HepG2 (cell line): ENCODE results near the gene GPC6. TPM values are rescaled to one million over a fixed set of nuclear protein-coding genes. Genes with fewer than 3 reads are reported as not detected.
"Not testable (repeated sequence)": the region's sequence is repeated elsewhere in the genome, so short reads cannot be mapped to it uniquely, and the experiment has no call there.

Source experiments
- ATAC-seq: fragments of 200-7000 bp; cut with Tn5 transposase; 3 replicates; pipeline ENCODE4 v1.9.1; 2020; ENCODE audit warnings: mild to moderate bottlenecking, moderate library complexity
- BruUV-seq: library from RNA; stranded (reverse); fragments of 400-500 nt; replicated peaks from 2 replicates; lab custom pipeline; 2021; lab: Mats Ljungman, UMichigan
- CTCF ChIA-PET: fragments of 300-600 bp; formaldehyde crosslinking; extraction: SDS; loops from one replicate; lab custom pipeline; 2021; ENCODE audit warnings: low total read pairs, inconsistent platforms, low intra/inter-chr PET ratio; lab: Yijun Ruan, JAX
- POLR2A ChIA-PET: fragments of 350-600 bp; sonication (Branson Sonifier 250); formaldehyde crosslinking; loops from one replicate; lab custom pipeline; 2020; ENCODE audit warnings: antibody characterized with exemption, inconsistent platforms; lab: Yijun Ruan, JAX
- DNase-seq: peaks from one replicate; pipeline ENCODE4 v3.0.0-alpha.2; 2015; ENCODE audit warnings: low spot score
- FAIRE-seq: peaks from 3 replicates; lab custom pipeline; 2011; peaks lifted over from hg19 to GRCh38; lab: Jason Lieb, UNC
- H2AFZ ChIP-seq: one replicate; pipeline ENCODE4 v1.6.1; 2011; ENCODE audit warnings: low read length, inconsistent platforms
- H3K27ac ChIP-seq: fragments of 300-600 bp; 3 replicates; pipeline ENCODE4 v1.8.0; 2011; ENCODE audit warnings: mixed run types, mild to moderate bottlenecking, mixed read lengths, low read length, inconsistent platforms; ENCODE audit not compliant: insufficient read depth; ENCODE audit errors: extremely low read length
- H3K27me3 ChIP-seq, 2 experiments: fragments of 200-600 bp in 1 of 2; 2 replicates in 1 of 2; 3 replicates in 1 of 2; pipeline versions ENCODE4 v1.6.0 to v1.8.0; 2011; ENCODE audit warnings: low read length in 2 of 2, mild to moderate bottlenecking in 2 of 2, moderate library complexity in 2 of 2, inconsistent platforms in 1 of 2; ENCODE audit not compliant: insufficient read depth in 2 of 2, control insufficient read depth in 1 of 2
- H3K36me3 ChIP-seq, 2 experiments: fragments of 200-600 bp in 1 of 2; replicated peaks in 1 of 2; 2 replicates in 1 of 2; 3 replicates in 1 of 2; pipeline versions ENCODE4 v1.5.1 to v1.8.0; 2011; ENCODE audit warnings: low read length in 2 of 2, inconsistent platforms in 1 of 2; ENCODE audit not compliant: insufficient read depth in 2 of 2, control insufficient read depth in 1 of 2
- H3K4me1 ChIP-seq: 2 replicates; pipeline ENCODE4 v1.5.1; 2012; ENCODE audit warnings: low read length, inconsistent platforms; ENCODE audit not compliant: insufficient read depth
- H3K4me2 ChIP-seq: 2 replicates; pipeline ENCODE4 v1.6.0; 2011; ENCODE audit warnings: low read depth, low read length, inconsistent platforms
- H3K4me3 ChIP-seq, 3 experiments: fragments of 200-600 bp in 1 of 3; sonication (generic), shearing (Covaris generic) in 1 of 3; replicated peaks in 1 of 3; 2 replicates each; pipeline ENCODE4 v1.5.1; 2011 to 2016; ENCODE audit warnings: low read length in 3 of 3, inconsistent platforms in 2 of 3, low read depth in 2 of 3, mild to moderate bottlenecking in 2 of 3, control low read depth in 1 of 3, mixed read lengths in 1 of 3; ENCODE audit not compliant: insufficient read depth in 1 of 3
- H3K79me2 ChIP-seq: one replicate; pipeline ENCODE4 v1.6.1; 2011; ENCODE audit warnings: low read length, inconsistent platforms; ENCODE audit not compliant: insufficient read depth
- H3K9ac ChIP-seq: 2 replicates; pipeline ENCODE4 v1.6.0; 2011; ENCODE audit warnings: mild to moderate bottlenecking, low read depth, low read length, inconsistent platforms; ENCODE audit not compliant: insufficient read depth
- H3K9me3 ChIP-seq: 2 replicates; pipeline ENCODE4 v1.5.1; 2012; ENCODE audit warnings: mild to moderate bottlenecking, low read length
- H4K20me1 ChIP-seq: 2 replicates; pipeline ENCODE4 v1.6.0; 2011; ENCODE audit warnings: inconsistent platforms, mild to moderate bottlenecking, low read length, moderate library complexity; ENCODE audit not compliant: insufficient read depth
- CEBPB ChIP-seq: IDR thresholded peaks from 2 replicates; pipeline ENCODE4 v1.6.1; 2011; ENCODE audit warnings: low read depth, low read length, improper control_type of control experiment, borderline replicate concordance
- ISX ChIP-seq: sonication (generic); formaldehyde crosslinking; conservative IDR thresholded peaks from 2 replicates; pipeline ENCODE4 v1.5.0; 2020; ENCODE audit warnings: missing genetic modification reagents
- MYC ChIP-seq: sonication (generic); formaldehyde crosslinking; IDR thresholded peaks from 2 replicates; pipeline ENCODE4 v1.9.0; 2021; ENCODE audit warnings: missing genetic modification reagents, borderline replicate concordance
- NRL ChIP-seq: sonication (generic); formaldehyde crosslinking; IDR thresholded peaks from 2 replicates; pipeline ENCODE4 v1.5.0; 2020; ENCODE audit warnings: missing genetic modification reagents, mild to moderate bottlenecking, moderate library complexity, borderline replicate concordance
- RFX3 ChIP-seq: IDR thresholded peaks from 2 replicates; pipeline ENCODE4 v1.6.1; 2016; ENCODE audit warnings: missing biosample characterization, missing genetic modification reagents
- ZNF235 ChIP-seq: sonication (generic); formaldehyde crosslinking; IDR thresholded peaks from 2 replicates; pipeline ENCODE4 v1.8.1; 2023; ENCODE audit warnings: mild to moderate bottlenecking, missing genetic modification reagents, borderline replicate concordance
- WGBS: methylation state at CpG from one replicate; pipeline ENCODE4 v1.1.6; 2017; ENCODE audit warnings: low lambda C conversion rate; 5-methylcytosine and 5-hydroxymethylcytosine counted together
- in situ Hi-C: cut with HindIII; loops from 2 replicates; pipeline ENCODE4 v1.10.0; 2017; ENCODE audit warnings: low pct_unique_long_range_greater_than_20kb; ENCODE audit not compliant: extremely low pct_ligation_motif_present
- intact Hi-C: fragments of 100-400 bp; cut with micrococcal nuclease; formaldehyde crosslinking; loops from one replicate; pipeline ENCODE4 v1.10.0; 2022; ENCODE audit not compliant: unreplicated experiment
- polyA plus RNA-seq, 8 experiments: library from polyadenylated mRNA; depleted of rRNA in 3 of 8; stranded (reverse) in 7 of 8; unstranded in 1 of 8; fragments of >200 nt; fragmentation: Illumina TruSeq in 4 of 8; extraction: Trizol in 4 of 8; gene quantifications; 2 replicates each; pipeline versions ENCODE4 v1.2.1 to v1.2.3, GENCODE V29; 2011 to 2016; ENCODE audit warnings: low read depth in 4 of 8, missing spikeins in 1 of 8, mixed read lengths in 1 of 8; ENCODE audit not compliant: insufficient read depth in 1 of 8
- total RNA-seq, 5 experiments: library from RNA; depleted of rRNA; stranded (reverse); fragments of >200 nt; fragmentation: Illumina TruSeq; extraction: Trizol; gene quantifications; 2 replicates each; pipeline ENCODE4 v1.2.3, GENCODE V29; 2016; ENCODE audit warnings: low read depth in 1 of 5
- TF ChIP-seq, protein P1 (sequence below): sonication (generic); formaldehyde crosslinking; IDR thresholded peaks from 2 replicates; pipeline ENCODE4 v1.8.0; 2022; ENCODE audit warnings: mild to moderate bottlenecking, missing genetic modification reagents, moderate library complexity

The GPC6 gene
- total and polyA plus RNA-seq, 2 of the 13 experiments (the other 11 are each of a cell fraction or from before 2014, with no cell fraction given) = 24.5 to 33.9 TPM

- no peak for TF ChIP-seq ZNF235 (CRISPR knock-in tag)
- TF ChIP-seq, all 625 proteins: peak for 0
Measured at GRCh38 chr13:93476175-93476574, 249.6 kb downstream of the GPC6 start (continued).

DNA sequence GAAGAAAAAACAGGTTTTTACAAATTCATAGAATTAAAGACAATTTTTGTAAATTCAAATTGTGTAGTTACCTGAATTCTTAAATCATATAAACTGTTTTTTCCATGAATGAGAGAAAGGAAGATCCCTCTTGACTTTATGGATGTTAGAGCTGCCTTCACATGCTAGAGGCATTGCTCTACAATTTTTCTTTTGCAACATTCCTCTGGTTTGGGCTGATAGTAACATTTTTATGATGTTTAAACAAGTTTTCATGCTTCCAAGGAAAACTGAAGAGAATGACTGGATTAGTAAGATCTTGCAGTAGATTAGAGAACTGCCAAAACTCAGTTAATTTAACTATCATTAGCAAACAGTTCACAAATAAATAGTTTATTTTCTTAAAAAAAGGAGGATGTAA, 250.6 kb downstream of the GPC6 start:
- BruUV-seq = no TSS peak
- no peak for ATAC-seq
- in situ Hi-C loops = no loop called here

DNA sequence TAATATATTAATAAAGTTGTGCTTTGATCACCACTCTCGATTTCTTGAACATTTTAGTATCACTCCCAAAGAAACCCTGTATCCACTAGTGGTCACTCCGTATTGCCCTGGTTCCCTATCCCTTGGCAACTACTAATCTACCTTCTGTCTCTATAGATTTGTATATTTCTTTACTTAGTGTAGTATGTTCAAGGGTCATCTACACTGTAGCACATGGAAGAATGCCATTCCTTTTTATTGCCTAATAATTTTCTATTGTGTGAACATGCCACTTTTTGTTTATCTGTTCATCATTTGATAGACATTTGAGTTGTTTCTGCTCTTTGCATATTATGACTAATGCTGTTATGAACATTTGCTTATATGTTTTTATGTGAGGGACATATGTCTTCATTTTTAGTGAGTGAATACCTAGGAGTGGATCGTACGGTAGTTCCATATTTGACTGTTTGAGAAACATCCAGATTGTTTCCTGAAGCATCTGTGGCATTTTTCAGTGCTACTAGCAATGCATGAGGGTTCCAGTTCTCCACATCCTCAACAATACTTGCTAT, 254.0 kb downstream of the GPC6 start:
- no peak overlapping the region for H3K9ac ChIP-seq
- H3K4me1 ChIP-seq = 0 out of 2 replicates have a peak, but pooled peaks cover 6% of the 10 kb centered on the region
- in situ Hi-C loops = no loop called here
- POLR2A ChIA-PET = interaction anchor here (1.0 kb wide), 1 partner anchor 232 kb away, joined by 3 read pairs; no protein-coding TSS in a partner anchor
- H3K36me3 ChIP-seq = no peaks in the 10 kb centered on the region
- ATAC-seq = peak; percentile 87
- no peaks in the 10 kb centered on the region for H3K27me3 ChIP-seq
- no peak overlapping the region for H3K4me3 ChIP-seq
- H4K20me1 ChIP-seq = no peaks in the 10 kb centered on the region
- TF ChIP-seq CEBPB = peak; percentile 46; the same call in 1 of the 2 replicates
- no peak for TF ChIP-seq ISX (CRISPR knock-in tag)
- TF ChIP-seq, all 625 proteins: peak for 1
- no TSS peak for BruUV-seq
- no peak overlapping the region for H3K27ac ChIP-seq
- H2AFZ ChIP-seq = no peak overlapping the region
- peaks cover 7% of the 10 kb centered on the region for H3K79me2 ChIP-seq
- CTCF ChIA-PET = no interaction called here
- DNase-seq (peak; percentile 28), FAIRE-seq (no peak)
- no peak overlapping the region for H3K4me2 ChIP-seq
- intact Hi-C loops = loop anchor here (10.0 kb wide), 1 partner anchor 1926 kb away; no protein-coding TSS in a partner anchor
- no peaks in the 10 kb centered on the region for H3K9me3 ChIP-seq
- 82% methylated on average over 4 of the region's 4 CpGs for WGBS

More for the DNA sequence above, 250.6 kb downstream of the GPC6 start:
- Histone ChIP-seq H3K27ac (no peak overlapping the region), H4K20me1 (no peaks in the 10 kb centered on the region), H3K4me1 (0 out of 2 replicates have a peak, but pooled peaks cover 6% of the 10 kb centered on the region), H3K36me3 (no peaks in the 10 kb centered on the region), H3K9ac (no peak overlapping the region), H2AFZ (no peak overlapping the region), H3K27me3 (no peaks in the 10 kb centered on the region), H3K4me2 (no peak overlapping the region), H3K4me3 (no peak overlapping the region), H3K79me2 (peaks cover 12% of the 10 kb centered on the region), H3K9me3 (no peaks in the 10 kb centered on the region)
- ChIA-PET POLR2A (no interaction called here), CTCF (no interaction called here)
- TF ChIP-seq NRL (CRISPR knock-in tag) (no peak), RFX3 (CRISPR knock-in tag) (no peak), CEBPB (no peak), MYC (no peak)
- TF ChIP-seq, protein P1, sequence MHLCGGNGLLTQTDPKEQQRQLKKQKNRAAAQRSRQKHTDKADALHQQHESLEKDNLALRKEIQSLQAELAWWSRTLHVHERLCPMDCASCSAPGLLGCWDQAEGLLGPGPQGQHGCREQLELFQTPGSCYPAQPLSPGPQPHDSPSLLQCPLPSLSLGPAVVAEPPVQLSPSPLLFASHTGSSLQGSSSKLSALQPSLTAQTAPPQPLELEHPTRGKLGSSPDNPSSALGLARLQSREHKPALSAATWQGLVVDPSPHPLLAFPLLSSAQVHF (CRISPR knock-in tag) = no peak
- DNase-seq (no peak), FAIRE-seq (no peak)
- intact Hi-C loops = no loop called here

DNA sequence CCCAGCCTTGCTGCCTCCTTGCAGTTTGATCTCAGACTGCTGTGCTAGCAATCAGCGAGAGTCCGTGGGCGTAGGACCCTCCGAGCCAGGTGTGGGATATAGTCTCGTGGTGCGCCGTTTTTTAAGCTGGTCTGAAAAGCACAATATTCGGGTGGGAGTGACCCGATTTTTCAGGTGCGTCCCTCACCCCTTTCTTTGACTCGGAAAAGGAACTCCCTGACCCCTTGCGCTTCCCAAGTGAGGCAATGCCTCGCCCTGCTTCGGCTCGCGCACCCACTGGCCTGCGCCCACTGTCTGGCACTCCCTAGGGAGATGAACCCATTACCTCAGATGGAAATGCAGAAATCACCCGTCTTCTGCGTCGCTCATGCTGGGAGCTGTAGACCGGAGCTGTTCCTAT, 269.5 kb downstream of the GPC6 start:
- CTCF ChIA-PET, in situ Hi-C loops, H3K27ac ChIP-seq, H3K27me3 ChIP-seq, intact Hi-C loops, H3K4me3 ChIP-seq, FAIRE-seq, H4K20me1 ChIP-seq, H3K9ac ChIP-seq, POLR2A ChIA-PET, H3K4me2 ChIP-seq, ATAC-seq, H3K4me1 ChIP-seq, H3K36me3 ChIP-seq, H3K9me3 ChIP-seq, BruUV-seq, H3K79me2 ChIP-seq, H2AFZ ChIP-seq, DNase-seq: not testable (repeated sequence)
- 97% methylated on average over 20 of the region's 21 CpGs for WGBS
